Keratinocyte (primary cell): ENCODE data around the gene CISD1.

Experiments
- CTCF ChIP-seq, 3 experiments: IDR thresholded peaks in 1 of 3; conservative IDR thresholded peaks in 1 of 3; optimal IDR thresholded peaks in 1 of 3; 2 replicates in 2 of 3; 3 replicates in 1 of 3; pipeline versions ENCODE3 to v1.5.1; 2011; ENCODE audit warnings: low read length in 3 of 3, mild to moderate bottlenecking in 3 of 3, moderate library complexity in 2 of 3, control low read depth in 1 of 3, inconsistent platforms in 1 of 3; ENCODE audit not compliant: insufficient read depth in 2 of 3; ENCODE audit errors: extremely low read depth in 1 of 3
- EZH2 ChIP-seq: IDR thresholded peaks from one replicate; pipeline ENCODE4 v1.6.1; 2012; ENCODE audit warnings: inconsistent platforms, mild to moderate bottlenecking, low read length, moderate library complexity

DNA sequence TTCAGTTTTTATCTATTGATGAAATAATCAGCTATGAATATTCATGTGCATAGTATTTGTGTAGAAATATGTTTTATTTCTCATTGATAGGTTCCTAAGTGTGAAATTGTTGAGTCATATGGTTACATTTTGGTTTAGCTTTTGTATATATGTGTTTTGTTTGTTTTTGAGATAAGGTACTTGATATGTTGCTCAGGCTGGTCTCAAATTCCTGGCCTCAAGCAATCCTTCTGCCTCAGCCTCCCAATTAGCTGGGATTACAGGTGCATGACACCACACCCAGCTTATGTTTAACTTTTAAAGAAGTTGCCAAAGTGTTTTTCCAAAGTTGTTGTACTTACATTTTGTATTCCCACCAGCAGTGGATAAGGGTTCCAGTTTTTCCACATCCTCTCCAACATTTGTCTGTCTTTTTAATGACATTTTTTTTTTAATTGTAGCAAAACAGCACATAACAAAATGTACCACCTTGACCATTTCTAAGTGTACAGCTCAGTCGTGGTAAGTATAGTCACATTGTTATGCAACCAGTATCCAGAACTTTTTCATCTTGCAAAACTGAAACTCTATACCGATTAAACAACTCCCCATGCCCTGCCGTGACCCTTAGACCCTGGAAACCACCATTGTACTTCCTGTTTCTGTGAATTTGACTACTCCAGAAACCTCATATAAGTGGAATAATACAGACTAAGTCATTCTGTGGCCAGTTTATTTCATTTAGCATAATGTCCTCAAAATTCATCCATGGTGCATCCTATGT is 53.3 kb downstream of the CISD1 start:
- no peak for TF ChIP-seq CTCF (optimal IDR thresholded peaks at IDR 0.05 in 1 of 3, IDR thresholded peaks at IDR 0.05 in 1 of 3, conservative IDR thresholded peaks at IDR 0.05 in 1 of 3; ENCODE audit: extremely low read depth in 1 of 3, insufficient read depth in 2 of 3, low read length in 3 of 3)
- no peak for TF ChIP-seq EZH2
